Loucy (cell line): ENCODE data around the gene ASPG.

ENCODE experiments used
- H2AFZ ChIP-seq: fragments of 200-600 bp; sonication (generic); 2 replicates; pipeline ENCODE4 v1.6.0; 2016; ENCODE audit warnings: antibody characterized with exemption, mild to moderate bottlenecking, low read length, moderate library complexity
- H3F3A ChIP-seq: fragments of 200-600 bp; 2 replicates; pipeline ENCODE4 v1.6.0; 2016; ENCODE audit warnings: antibody characterized with exemption, low read depth, mild to moderate bottlenecking
- H3K27me3 ChIP-seq: fragments of 200-600 bp; sonication (generic); 2 replicates; pipeline ENCODE4 v1.6.1; 2014; ENCODE audit warnings: low read length, mild to moderate bottlenecking; ENCODE audit not compliant: insufficient read depth, poor library complexity, severe bottlenecking
- H3K36me3 ChIP-seq: fragments of 200-600 bp; sonication (generic); 2 replicates; pipeline ENCODE4 v1.6.1; 2016; ENCODE audit warnings: low read length; ENCODE audit not compliant: insufficient read depth
- H3K4me1 ChIP-seq: fragments of 200-600 bp; sonication (generic); 2 replicates; pipeline ENCODE4 v1.5.1; 2014; ENCODE audit warnings: low read length, mild to moderate bottlenecking; ENCODE audit not compliant: insufficient read depth, poor library complexity, severe bottlenecking
- H3K4me2 ChIP-seq: fragments of 200-600 bp; sonication (generic); 2 replicates; pipeline ENCODE4 v1.6.0; 2014; ENCODE audit warnings: antibody characterized with exemption, low read length, low read depth, mild to moderate bottlenecking; ENCODE audit not compliant: poor library complexity, severe bottlenecking
- H3K4me3 ChIP-seq: fragments of 200-600 bp; sonication (generic); 2 replicates; pipeline ENCODE4 v1.5.1; 2014; ENCODE audit warnings: low read length, mild to moderate bottlenecking, mixed read lengths; ENCODE audit not compliant: poor library complexity, severe bottlenecking
- H3K79me2 ChIP-seq: fragments of 200-600 bp; sonication (generic); 2 replicates; pipeline ENCODE4 v1.6.1; 2014; ENCODE audit warnings: low read length; ENCODE audit not compliant: insufficient read depth
- H3K9ac ChIP-seq: fragments of 200-600 bp; sonication (generic); 2 replicates; pipeline ENCODE4 v1.6.0; 2014; ENCODE audit warnings: mild to moderate bottlenecking, low read depth, low read length, moderate library complexity; ENCODE audit not compliant: poor library complexity, severe bottlenecking
- H3K9me2 ChIP-seq: fragments of 200-600 bp; sonication (generic); replicated peaks from 2 replicates; pipeline ENCODE4 v1.6.1; 2016; ENCODE audit warnings: low read depth, low read length, mixed read lengths
- H3K9me3 ChIP-seq: fragments of 200-600 bp; sonication (generic); 2 replicates; pipeline ENCODE4 v1.6.1; 2014; ENCODE audit warnings: mild to moderate bottlenecking, antibody characterized with exemption, low read length, low read depth; ENCODE audit not compliant: insufficient read depth
- H4K20me1 ChIP-seq: fragments of 200-600 bp; sonication (generic); 2 replicates; pipeline ENCODE4 v1.6.0; 2014; ENCODE audit warnings: antibody characterized with exemption, low read length, mild to moderate bottlenecking; ENCODE audit not compliant: insufficient read depth, poor library complexity, severe bottlenecking
- CTCF ChIP-seq: fragments of 200-600 bp; sonication (generic); conservative IDR thresholded peaks from 2 replicates; pipeline ENCODE4 v1.5.1; 2014; ENCODE audit warnings: mild to moderate bottlenecking, antibody characterized with exemption, low read length
- EZH2phosphoT487 ChIP-seq: fragments of 200-600 bp; IDR thresholded peaks from 2 replicates; pipeline ENCODE4 v1.6.1; 2018; ENCODE audit warnings: antibody characterized with exemption, mild to moderate bottlenecking, moderate library complexity, borderline replicate concordance

ASPG gene

GRCh38 chr14:104048758-104049507, 36.6 kb upstream of the ASPG start:
- H3K4me3 ChIP-seq, result no peak overlapping the region
- no peak overlapping the region for H3K4me2 ChIP-seq
- no peaks in the 10 kb centered on the region for H3K9me3 ChIP-seq
- no peaks in the 10 kb centered on the region for H3K79me2 ChIP-seq
- no peak overlapping the region for H2AFZ ChIP-seq
- H3K27me3 ChIP-seq, result no peaks in the 10 kb centered on the region
- no peaks in the 10 kb centered on the region for H3F3A ChIP-seq
- H3K36me3 ChIP-seq, result no peaks in the 10 kb centered on the region
- H3K9ac ChIP-seq, result no peak overlapping the region
- H4K20me1 ChIP-seq, result no peaks in the 10 kb centered on the region
- H3K4me1 ChIP-seq, result peaks cover 7% of the 10 kb centered on the region
- no peak for TF ChIP-seq EZH2phosphoT487
- no peak for TF ChIP-seq CTCF
- H3K9me2 ChIP-seq, result no peaks in the 10 kb centered on the region

GRCh38 chr14:104049576-104050240, 35.8 kb upstream of the ASPG start:
- no peaks in the 10 kb centered on the region for H4K20me1 ChIP-seq
- H2AFZ ChIP-seq, result no peak overlapping the region
- H3K79me2 ChIP-seq, result no peaks in the 10 kb centered on the region
- H3K4me1 ChIP-seq, result peaks cover 7% of the 10 kb centered on the region
- H3K4me2 ChIP-seq, result no peak overlapping the region
- H3K27me3 ChIP-seq, result no peaks in the 10 kb centered on the region
- no peaks in the 10 kb centered on the region for H3K9me3 ChIP-seq
- no peaks in the 10 kb centered on the region for H3K9me2 ChIP-seq
- H3K36me3 ChIP-seq, result no peaks in the 10 kb centered on the region
- H3K9ac ChIP-seq, result no peak overlapping the region
- TF ChIP-seq CTCF (no peak), EZH2phosphoT487 (no peak)
- H3K4me3 ChIP-seq, result no peak overlapping the region
- no peaks in the 10 kb centered on the region for H3F3A ChIP-seq

GRCh38 chr14:104051092-104051813, 34.2 kb upstream of the ASPG start:
- Histone ChIP-seq H3K27me3 (no peaks in the 10 kb centered on the region), H3K79me2 (no peaks in the 10 kb centered on the region), H3K9me3 (no peaks in the 10 kb centered on the region), H3K9ac (no peak overlapping the region), H3F3A (no peaks in the 10 kb centered on the region), H3K4me2 (no peak overlapping the region), H2AFZ (no peak overlapping the region), H3K36me3 (no peaks in the 10 kb centered on the region), H3K9me2 (no peaks in the 10 kb centered on the region), H3K4me1 (peaks cover 7% of the 10 kb centered on the region), H4K20me1 (no peaks in the 10 kb centered on the region), H3K4me3 (no peak overlapping the region)
- no peak for TF ChIP-seq EZH2phosphoT487
- no peak for TF ChIP-seq CTCF
